ENCODE results near the gene CCDC149. TPM values are rescaled to one million over a fixed set of nuclear protein-coding genes. Genes with fewer than 3 reads are reported as not detected.

Gene CCDC149
- total and polyA plus RNA-seq, 2 donors (not counting 3 experiments of a cell fraction or from before 2014, with no cell fraction given), result 7.8 to 11.3 TPM

DNA sequence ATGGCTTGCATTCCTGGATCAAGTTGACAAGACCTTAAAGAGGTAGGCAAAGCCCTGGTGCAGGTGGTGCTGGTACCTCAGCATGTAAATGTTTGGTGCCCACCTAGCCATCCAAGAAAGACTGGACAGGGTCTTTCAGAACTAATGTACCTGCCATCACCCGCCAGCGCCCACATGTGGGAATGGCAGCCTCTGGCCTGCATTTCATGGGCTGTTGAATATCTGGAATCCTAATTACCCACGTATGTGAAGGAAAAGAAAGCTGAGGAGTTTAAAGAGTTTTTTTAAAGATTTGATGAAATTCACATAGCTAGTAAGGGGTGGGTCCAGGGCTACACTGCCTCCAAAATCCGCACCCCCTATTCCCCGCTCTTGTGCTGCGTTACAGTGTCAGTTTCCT, 8.6 kb upstream of the CCDC149 start:
- POLR2A ChIA-PET, result no interaction called here
- dilution Hi-C loops (cut with MboI; ENCODE audit: extremely low pct_ligation_motif_present, low sequenced_read_pairs) (no loop called here), intact Hi-C loops (cut with micrococcal nuclease) (no loop called here)
- Histone ChIP-seq H3K9me1 (replicated peaks; ENCODE audit: control insufficient read depth, extremely low read depth, insufficient read depth, low read length) (no peaks in the 10 kb centered on the region), H3K36me3 (ENCODE audit: control insufficient read depth in 2 of 2, extremely low read depth in 1 of 2, insufficient read depth in 2 of 2, low read length in 2 of 2) (no peaks in the 10 kb centered on the region), H3K79me2 (ENCODE audit: control insufficient read depth, insufficient read depth, low read length) (no peaks in the 10 kb centered on the region), H3K9me3 (replicated peaks; ENCODE audit: control insufficient read depth, insufficient read depth, low read length) (no peaks in the 10 kb centered on the region), H3K4me2 (ENCODE audit: insufficient read depth, low read length) (no peak overlapping the region), H2AFZ (ENCODE audit: low read depth, low read length) (no peak overlapping the region), H3K27ac (ENCODE audit: insufficient read depth, low read depth, low read length) (no peak overlapping the region), H3K27me3 (ENCODE audit: control insufficient read depth in 2 of 2, insufficient read depth in 2 of 2, low read length in 2 of 2) (peaks cover 2 to 4% of the 10 kb centered on the region in 2 experiments), H3K9ac (replicated peaks; ENCODE audit: extremely low read depth, insufficient read depth, low read length) (no peak overlapping the region), H3K4me1 (ENCODE audit: control insufficient read depth, extremely low read depth, insufficient read depth, low read length) (no peaks in the 10 kb centered on the region), H4K20me1 (replicated peaks; ENCODE audit: control insufficient read depth, extremely low read depth, insufficient read depth, low read length) (no peaks in the 10 kb centered on the region), H3K4me3 (replicated peaks in 1 of 3; ENCODE audit: insufficient read depth in 1 of 3, low read depth in 1 of 3, low read length in 3 of 3) (no peak overlapping the region)
- TF ChIP-seq MYC (IDR thresholded peaks at IDR 0.05; ENCODE audit: low read depth, low read length) (no peak), JUN (IDR thresholded peaks at IDR 0.05; ENCODE audit: borderline replicate concordance, insufficient read depth, insufficient read length, low read depth) (no peak), GATA2 (IDR thresholded peaks at IDR 0.05; ENCODE audit: insufficient read depth, insufficient read length, low read depth, low read length) (no peak), EZH2 (IDR thresholded peaks at IDR 0.05; ENCODE audit: borderline replicate concordance, low read depth, low read length, severe bottlenecking) (no peak), POLR2A (IDR thresholded peaks at IDR 0.05; ENCODE audit: low read depth, low read length) (no peak), FOS (IDR thresholded peaks at IDR 0.05; ENCODE audit: borderline replicate concordance, insufficient read depth, low read length) (no peak), POLR2AphosphoS5 (IDR thresholded peaks at IDR 0.05; ENCODE audit: insufficient read depth, low read depth, low read length) (no peak)
- TF ChIP-seq, protein P1, sequence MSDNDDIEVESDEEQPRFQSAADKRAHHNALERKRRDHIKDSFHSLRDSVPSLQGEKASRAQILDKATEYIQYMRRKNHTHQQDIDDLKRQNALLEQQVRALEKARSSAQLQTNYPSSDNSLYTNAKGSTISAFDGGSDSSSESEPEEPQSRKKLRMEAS (IDR thresholded peaks at IDR 0.05; ENCODE audit: insufficient read depth, insufficient read length), result no peak
- TF ChIP-seq, protein P2, sequence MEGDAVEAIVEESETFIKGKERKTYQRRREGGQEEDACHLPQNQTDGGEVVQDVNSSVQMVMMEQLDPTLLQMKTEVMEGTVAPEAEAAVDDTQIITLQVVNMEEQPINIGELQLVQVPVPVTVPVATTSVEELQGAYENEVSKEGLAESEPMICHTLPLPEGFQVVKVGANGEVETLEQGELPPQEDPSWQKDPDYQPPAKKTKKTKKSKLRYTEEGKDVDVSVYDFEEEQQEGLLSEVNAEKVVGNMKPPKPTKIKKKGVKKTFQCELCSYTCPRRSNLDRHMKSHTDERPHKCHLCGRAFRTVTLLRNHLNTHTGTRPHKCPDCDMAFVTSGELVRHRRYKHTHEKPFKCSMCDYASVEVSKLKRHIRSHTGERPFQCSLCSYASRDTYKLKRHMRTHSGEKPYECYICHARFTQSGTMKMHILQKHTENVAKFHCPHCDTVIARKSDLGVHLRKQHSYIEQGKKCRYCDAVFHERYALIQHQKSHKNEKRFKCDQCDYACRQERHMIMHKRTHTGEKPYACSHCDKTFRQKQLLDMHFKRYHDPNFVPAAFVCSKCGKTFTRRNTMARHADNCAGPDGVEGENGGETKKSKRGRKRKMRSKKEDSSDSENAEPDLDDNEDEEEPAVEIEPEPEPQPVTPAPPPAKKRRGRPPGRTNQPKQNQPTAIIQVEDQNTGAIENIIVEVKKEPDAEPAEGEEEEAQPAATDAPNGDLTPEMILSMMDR (IDR thresholded peaks at IDR 0.05; ENCODE audit: extremely low read depth in 1 of 2, insufficient read depth in 1 of 2, low read depth in 1 of 2, low read length in 2 of 2), result no peak
- CTCF ChIA-PET, result no interaction called here
- no peak for FAIRE-seq
- BruUV-seq (replicated peaks), result no TSS peak
- DNase-seq (ENCODE audit: low read depth, low spot score), result no peak

Data from endothelial cell of umbilical vein (primary cell).